GM18870 (cell line): ENCODE measurements around the gene SV2C.

Experiments
- ATAC-seq: cut with Tn5 transposase; IDR thresholded peaks from one replicate; pipeline ENCODE4 v1.9.1; 2021; ENCODE audit warnings: moderate library complexity; ENCODE audit not compliant: unreplicated experiment

SV2C gene

GRCh38 chr5:76162335-76162734, 79.2 kb downstream of the SV2C start:
- no peak for ATAC-seq

- no peak for ATAC-seq
Measured at GRCh38 chr5:76163111-76163628, 80.0 kb downstream of the SV2C start.

- no peak for ATAC-seq
Measured at GRCh38 chr5:76165029-76165428, 81.8 kb downstream of the SV2C start.

- no peak for ATAC-seq
Measured at GRCh38 chr5:76165711-76166374, 82.7 kb downstream of the SV2C start.

GRCh38 chr5:76166886-76167576, 83.8 kb downstream of the SV2C start:
- no peak for ATAC-seq

GRCh38 chr5:76169146-76169905, 86.1 kb downstream of the SV2C start:
- no peak for ATAC-seq

- ATAC-seq: no peak
Measured at GRCh38 chr5:76174101-76174500, 90.9 kb downstream of the SV2C start.

GRCh38 chr5:76175051-76175666, 92.0 kb downstream of the SV2C start:
- ATAC-seq: no peak

- peak; percentile 72 for ATAC-seq
Measured at GRCh38 chr5:76175821-76176403, 92.7 kb downstream of the SV2C start.

GRCh38 chr5:76177978-76178377, 94.8 kb downstream of the SV2C start:
- ATAC-seq: no peak

GRCh38 chr5:76178913-76179312, 95.7 kb downstream of the SV2C start:
- no peak for ATAC-seq

- peak; percentile 89 for ATAC-seq
Measured at GRCh38 chr5:76180814-76181805, 97.9 kb downstream of the SV2C start.

GRCh38 chr5:76187386-76187785, 104.2 kb downstream of the SV2C start:
- ATAC-seq: no peak

GRCh38 chr5:76190356-76190755, 107.2 kb downstream of the SV2C start:
- no peak for ATAC-seq

GRCh38 chr5:76192837-76193236, 109.7 kb downstream of the SV2C start:
- ATAC-seq: no peak

- no peak for ATAC-seq
Measured at GRCh38 chr5:76193635-76194034, 110.5 kb downstream of the SV2C start.

GRCh38 chr5:76194340-76194739, 111.2 kb downstream of the SV2C start:
- no peak for ATAC-seq

GRCh38 chr5:76196457-76196856, 113.3 kb downstream of the SV2C start:
- ATAC-seq: no peak

- ATAC-seq: no peak
Measured at GRCh38 chr5:76196886-76197489, 113.8 kb downstream of the SV2C start.
